HepG2 (cell line): ENCODE measurements around the gene DRAXIN. TPM values are rescaled to one million over a fixed set of nuclear protein-coding genes. Genes with fewer than 3 reads are reported as not detected.

ENCODE experiments used
- BRD4 ChIP-seq: sonication (generic); formaldehyde crosslinking; IDR thresholded peaks from 2 replicates; pipeline ENCODE4 v1.4.0; 2020; ENCODE audit warnings: missing genetic modification reagents
- BRF2 ChIP-seq: sonication (generic); formaldehyde crosslinking; IDR thresholded peaks from 2 replicates; pipeline ENCODE4 v1.8.1; 2022; ENCODE audit warnings: mild to moderate bottlenecking, missing genetic modification reagents
- DMTF1 ChIP-seq: sonication (generic); formaldehyde crosslinking; IDR thresholded peaks from 2 replicates; pipeline ENCODE4 v1.4.0; 2020; ENCODE audit warnings: mild to moderate bottlenecking, missing genetic modification reagents
- GPBP1L1 ChIP-seq: sonication (generic); formaldehyde crosslinking; IDR thresholded peaks from 2 replicates; pipeline ENCODE4 v1.5.0; 2020; ENCODE audit warnings: mild to moderate bottlenecking, missing genetic modification reagents
- HOXA5 ChIP-seq: sonication (generic); formaldehyde crosslinking; IDR thresholded peaks from 2 replicates; pipeline ENCODE4 v1.4.0; 2020; ENCODE audit warnings: missing genetic modification reagents
- KMT2B ChIP-seq: IDR thresholded peaks from 2 replicates; pipeline ENCODE4 v1.6.1; 2016; ENCODE audit warnings: missing genetic modification reagents, missing compliant biosample characterization
- MLLT10 ChIP-seq: sonication (generic); formaldehyde crosslinking; IDR thresholded peaks from 2 replicates; pipeline ENCODE4 v1.4.0; 2020; ENCODE audit warnings: missing genetic modification reagents
- NCOA5 ChIP-seq: sonication (generic); formaldehyde crosslinking; IDR thresholded peaks from 2 replicates; pipeline ENCODE4 v1.4.0; 2020; ENCODE audit warnings: missing genetic modification reagents
- PHB2 ChIP-seq: fragments of 450-650 bp; IDR thresholded peaks from 2 replicates; pipeline ENCODE4 v1.6.1; 2018; ENCODE audit not compliant: partially characterized antibody
- REXO4 ChIP-seq: sonication (generic); formaldehyde crosslinking; IDR thresholded peaks from 2 replicates; pipeline ENCODE4 v1.8.0; 2022; ENCODE audit warnings: missing genetic modification reagents, mild to moderate bottlenecking, borderline replicate concordance
- SNAPC5 ChIP-seq: sonication (generic); formaldehyde crosslinking; IDR thresholded peaks from 2 replicates; pipeline ENCODE4 v1.8.1; 2023; ENCODE audit warnings: mild to moderate bottlenecking, missing genetic modification reagents, borderline replicate concordance
- TBX3 ChIP-seq: fragments of 450-650 bp; IDR thresholded peaks from 2 replicates; pipeline ENCODE4 v1.6.1; 2017; ENCODE audit warnings: antibody characterized with exemption, mild to moderate bottlenecking, inconsistent platforms, borderline replicate concordance
- TFDP1 ChIP-seq: IDR thresholded peaks from 2 replicates; pipeline ENCODE4 v1.6.1; 2016; ENCODE audit warnings: missing compliant biosample characterization, missing genetic modification reagents, borderline replicate concordance
- TOE1 ChIP-seq: sonication (generic); formaldehyde crosslinking; IDR thresholded peaks from 2 replicates; pipeline ENCODE4 v1.4.0; 2020; ENCODE audit warnings: mild to moderate bottlenecking, missing genetic modification reagents
- ZBTB26 ChIP-seq: IDR thresholded peaks from 2 replicates; pipeline ENCODE4 v1.6.1; 2016; ENCODE audit warnings: missing compliant biosample characterization, missing genetic modification reagents, borderline replicate concordance
- ZNF230 ChIP-seq: sonication (generic); formaldehyde crosslinking; IDR thresholded peaks from 2 replicates; pipeline ENCODE4 v1.4.0; 2020; ENCODE audit warnings: mild to moderate bottlenecking, missing genetic modification reagents
- ZNF616 ChIP-seq: sonication (generic); formaldehyde crosslinking; IDR thresholded peaks from 2 replicates; pipeline ENCODE4 v1.5.0; 2020; ENCODE audit warnings: low read depth, mild to moderate bottlenecking, missing genetic modification reagents
- ZNF746 ChIP-seq: sonication (generic); formaldehyde crosslinking; IDR thresholded peaks from 2 replicates; pipeline ENCODE4 v1.8.0; 2022; ENCODE audit warnings: mild to moderate bottlenecking, missing genetic modification reagents
- ZNF816 ChIP-seq: sonication (generic); formaldehyde crosslinking; IDR thresholded peaks from 2 replicates; pipeline ENCODE4 v1.8.0; 2022; ENCODE audit warnings: missing genetic modification reagents, mild to moderate bottlenecking, borderline replicate concordance
- polyA plus RNA-seq, 8 experiments: library from polyadenylated mRNA; depleted of rRNA in 3 of 8; stranded (reverse) in 7 of 8; unstranded in 1 of 8; fragments of >200 nt; fragmentation: Illumina TruSeq in 4 of 8; extraction: Trizol in 4 of 8; gene quantifications; 2 replicates each; pipeline versions ENCODE4 v1.2.1 to v1.2.3, GENCODE V29; 2011 to 2016; ENCODE audit warnings: low read depth in 4 of 8, missing spikeins in 1 of 8, mixed read lengths in 1 of 8; ENCODE audit not compliant: insufficient read depth in 1 of 8
- total RNA-seq, 5 experiments: library from RNA; depleted of rRNA; stranded (reverse); fragments of >200 nt; fragmentation: Illumina TruSeq; extraction: Trizol; gene quantifications; 2 replicates each; pipeline ENCODE4 v1.2.3, GENCODE V29; 2016; ENCODE audit warnings: low read depth in 1 of 5

DRAXIN gene
- total and polyA plus RNA-seq, 2 of the 13 experiments (the other 11 are each of a cell fraction or from before 2014, with no cell fraction given) = 0.02 TPM; not detected in 1

GRCh38 chr1:11681071-11681771, 10.3 kb upstream of the DRAXIN start, which contains the start of gene MAD2L2 (continued):
- TF ChIP-seq DMTF1 (CRISPR knock-in tag) = no peak
- TF ChIP-seq ZNF816 (CRISPR knock-in tag) = no peak
- TF ChIP-seq TOE1 = no peak
- TF ChIP-seq HOXA5 (CRISPR knock-in tag) = no peak
- no peak for TF ChIP-seq ZNF616 (CRISPR knock-in tag)
- no peak for TF ChIP-seq PHB2
- TF ChIP-seq TFDP1 = peak; percentile 72; the same call in 1 of the 2 replicates
- TF ChIP-seq REXO4 = no peak
- TF ChIP-seq SNAPC5 = peak; percentile 24; the same call in 1 of the 2 replicates
- TF ChIP-seq KMT2B (CRISPR knock-in tag) = 0 out of 2 replicates have a peak, but pooled peaks have one; percentile 31
- TF ChIP-seq ZNF230 = no peak
- TF ChIP-seq TBX3 = no peak
- TF ChIP-seq GPBP1L1 (CRISPR knock-in tag) = no peak
- no peak for TF ChIP-seq MLLT10 (CRISPR knock-in tag)
- no peak; the same call in 1 of the 2 replicates for TF ChIP-seq ZBTB26 (CRISPR knock-in tag)
- no peak for TF ChIP-seq NCOA5 (CRISPR knock-in tag)
- TF ChIP-seq ZNF746 = no peak
- TF ChIP-seq BRD4 (CRISPR knock-in tag) = no peak
- TF ChIP-seq BRF2 (CRISPR knock-in tag) = no peak
